Measurements from ENCODE around the gene CCL18.
"Not testable (repeated sequence)": the region's sequence is repeated elsewhere in the genome, so short reads cannot be mapped to it uniquely, and the experiment has no call there.

CCL18 gene, protein sequence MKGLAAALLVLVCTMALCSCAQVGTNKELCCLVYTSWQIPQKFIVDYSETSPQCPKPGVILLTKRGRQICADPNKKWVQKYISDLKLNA

GRCh38 chr17:36063786-36064541 lies at the start of gene CCL18:
Gene CCL18 (plus strand): TSS chr17:36064272. CDS start chr17:36064343, 71 bp downstream.
- H3K4me3 ChIP-seq (ENCODE audit: low read depth, low read length): no peak within 1 kb of the TSS
- no peak for DNase-seq (ENCODE audit: low read depth)
- TF ChIP-seq, protein P1, sequence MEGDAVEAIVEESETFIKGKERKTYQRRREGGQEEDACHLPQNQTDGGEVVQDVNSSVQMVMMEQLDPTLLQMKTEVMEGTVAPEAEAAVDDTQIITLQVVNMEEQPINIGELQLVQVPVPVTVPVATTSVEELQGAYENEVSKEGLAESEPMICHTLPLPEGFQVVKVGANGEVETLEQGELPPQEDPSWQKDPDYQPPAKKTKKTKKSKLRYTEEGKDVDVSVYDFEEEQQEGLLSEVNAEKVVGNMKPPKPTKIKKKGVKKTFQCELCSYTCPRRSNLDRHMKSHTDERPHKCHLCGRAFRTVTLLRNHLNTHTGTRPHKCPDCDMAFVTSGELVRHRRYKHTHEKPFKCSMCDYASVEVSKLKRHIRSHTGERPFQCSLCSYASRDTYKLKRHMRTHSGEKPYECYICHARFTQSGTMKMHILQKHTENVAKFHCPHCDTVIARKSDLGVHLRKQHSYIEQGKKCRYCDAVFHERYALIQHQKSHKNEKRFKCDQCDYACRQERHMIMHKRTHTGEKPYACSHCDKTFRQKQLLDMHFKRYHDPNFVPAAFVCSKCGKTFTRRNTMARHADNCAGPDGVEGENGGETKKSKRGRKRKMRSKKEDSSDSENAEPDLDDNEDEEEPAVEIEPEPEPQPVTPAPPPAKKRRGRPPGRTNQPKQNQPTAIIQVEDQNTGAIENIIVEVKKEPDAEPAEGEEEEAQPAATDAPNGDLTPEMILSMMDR (conservative IDR thresholded peaks at IDR 0.05; ENCODE audit: low read depth, low read length): no peak

DNA sequence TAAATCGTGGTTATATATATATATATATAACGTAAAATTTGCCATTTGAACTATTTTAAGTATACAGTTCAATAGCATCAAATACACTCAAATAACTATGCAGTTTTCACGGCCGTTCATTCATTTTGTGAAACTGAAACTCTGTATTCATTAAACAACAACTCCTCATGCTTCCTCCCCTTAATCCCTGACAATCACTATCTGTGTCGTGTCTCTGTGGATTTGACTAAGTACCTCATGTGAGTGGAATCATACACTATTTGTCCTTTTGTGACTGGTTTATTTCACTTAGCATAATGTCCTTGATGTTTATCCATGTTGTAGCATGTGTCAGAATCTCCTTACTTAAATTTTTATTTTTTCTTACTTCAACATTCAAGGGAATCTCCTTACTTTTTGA lies 49.1 kb upstream of the CCL18 start:
- no peak overlapping the region for H3K4me3 ChIP-seq (ENCODE audit: low read depth, low read length)
- TF ChIP-seq, protein P1 (conservative IDR thresholded peaks at IDR 0.05; ENCODE audit: low read depth, low read length): no peak
- DNase-seq (ENCODE audit: low read depth): no peak

- not testable (repeated sequence) for H3K4me3 ChIP-seq (ENCODE audit: low read depth, low read length); DNase-seq (ENCODE audit: low read depth)
Observed at GRCh38 chr17:36015895-36016294, 48.2 kb upstream of the CCL18 start.

- TF ChIP-seq, protein P1 (conservative IDR thresholded peaks at IDR 0.05; ENCODE audit: low read depth, low read length): no peak
- no peak overlapping the region for H3K4me3 ChIP-seq (ENCODE audit: low read depth, low read length)
- DNase-seq (ENCODE audit: low read depth): no peak
Observed at GRCh38 chr17:36016555-36016954, 47.5 kb upstream of the CCL18 start.

GRCh38 chr17:36017799-36018198 lies 46.3 kb upstream of the CCL18 start, which contains the start of gene CCL23:
Gene CCL23 (minus strand): TSS chr17:36017972. CDS start chr17:36017897, 75 bp downstream.
- no peak for DNase-seq (ENCODE audit: low read depth)
- no peak within 1 kb of the TSS for H3K4me3 ChIP-seq (ENCODE audit: low read depth, low read length)
- TF ChIP-seq, protein P1 (conservative IDR thresholded peaks at IDR 0.05; ENCODE audit: low read depth, low read length): no peak

- DNase-seq (ENCODE audit: low read depth): no peak
- no peak overlapping the region for H3K4me3 ChIP-seq (ENCODE audit: low read depth, low read length)
- TF ChIP-seq, protein P1 (conservative IDR thresholded peaks at IDR 0.05; ENCODE audit: low read depth, low read length): no peak
Observed at GRCh38 chr17:36019423-36019822, 44.6 kb upstream of the CCL18 start.

DNA sequence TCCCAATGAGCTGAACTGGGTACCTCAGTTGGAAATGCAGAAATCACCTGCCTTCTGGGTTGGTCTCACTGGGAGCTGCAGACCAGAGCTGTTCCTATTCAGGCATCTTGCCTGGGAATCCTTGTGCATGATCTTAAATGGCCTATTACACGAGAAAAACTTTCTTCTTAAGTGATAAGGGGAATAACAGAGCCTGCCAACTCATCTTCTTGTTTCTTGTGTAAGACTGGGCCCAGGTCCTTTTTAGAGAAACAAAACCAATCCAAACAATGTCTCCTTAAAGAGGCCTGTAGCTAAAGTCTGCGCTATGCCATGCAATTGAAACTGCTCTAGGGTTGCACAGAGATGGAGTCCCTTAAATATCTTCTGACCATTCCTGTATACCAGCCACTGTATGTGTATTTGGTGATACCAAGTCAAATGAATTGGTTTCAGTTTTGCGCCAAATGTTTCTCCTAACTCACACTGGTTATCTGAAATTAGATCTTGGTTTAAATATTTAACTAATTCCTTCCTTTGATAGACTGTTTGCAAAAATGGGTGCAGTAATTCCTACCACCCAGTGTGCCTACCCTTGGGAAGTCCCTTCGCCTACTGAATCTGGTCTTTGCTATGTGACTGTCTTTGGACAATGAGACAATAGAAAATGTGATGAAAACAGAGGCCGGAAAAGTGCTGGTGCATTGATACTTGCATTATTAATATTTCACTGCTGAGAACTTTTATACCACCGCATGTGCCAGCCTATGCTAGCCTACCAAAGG lies 39.8 kb upstream of the CCL18 start:
- DNase-seq (ENCODE audit: low read depth): no peak
- TF ChIP-seq, protein P1 (conservative IDR thresholded peaks at IDR 0.05; ENCODE audit: low read depth, low read length): no peak
- H3K4me3 ChIP-seq (ENCODE audit: low read depth, low read length): no peak overlapping the region
